NK-92 (cell line): ENCODE results near the gene C1orf21.

Source experiments
- DNase-seq: peaks from one replicate; lab custom pipeline; 2025; ENCODE audit not compliant: unreplicated experiment; lab: John Stamatoyannopoulos, UW

The C1orf21 gene

DNA sequence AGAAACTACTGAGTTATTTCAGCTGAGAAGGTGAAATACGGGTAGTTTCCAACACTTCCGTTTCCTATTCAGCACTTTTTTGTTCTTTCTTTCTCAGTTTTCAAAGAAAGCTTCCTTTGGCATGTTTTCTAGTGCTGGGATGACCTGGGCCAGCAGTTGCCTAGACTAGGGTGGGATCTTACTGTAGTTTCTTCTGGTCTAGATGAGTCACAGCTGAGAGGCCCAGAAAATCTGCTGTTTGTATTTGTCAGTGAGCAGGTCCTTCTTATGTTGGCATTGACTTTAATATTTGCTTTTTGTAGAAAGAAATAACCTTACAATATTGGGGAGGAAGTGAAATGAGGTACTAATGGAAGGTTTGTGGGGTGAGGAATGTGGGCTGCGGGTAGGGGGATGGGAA lies 22.2 kb downstream of the C1orf21 start:
- DNase-seq: no peak

DNA sequence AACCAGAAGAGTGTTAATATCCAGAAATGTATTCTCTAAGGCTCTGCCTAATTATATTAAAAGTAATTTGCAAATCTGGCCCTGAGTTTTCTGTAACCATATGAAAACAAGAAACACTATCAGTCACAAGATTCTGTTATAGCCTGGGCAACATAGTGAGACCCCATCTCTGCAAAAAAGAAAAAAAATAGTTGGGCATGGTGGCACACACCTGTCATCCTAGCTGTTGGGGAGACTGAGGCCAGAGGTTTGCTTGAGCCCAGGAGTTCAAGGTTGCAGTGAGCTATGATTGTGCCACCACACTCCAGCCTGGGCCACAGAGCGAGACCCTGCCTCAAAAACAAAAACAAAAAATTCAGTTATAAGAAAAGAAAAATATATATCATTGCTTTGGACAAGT lies 25.6 kb downstream of the C1orf21 start:
- no peak for DNase-seq

DNA sequence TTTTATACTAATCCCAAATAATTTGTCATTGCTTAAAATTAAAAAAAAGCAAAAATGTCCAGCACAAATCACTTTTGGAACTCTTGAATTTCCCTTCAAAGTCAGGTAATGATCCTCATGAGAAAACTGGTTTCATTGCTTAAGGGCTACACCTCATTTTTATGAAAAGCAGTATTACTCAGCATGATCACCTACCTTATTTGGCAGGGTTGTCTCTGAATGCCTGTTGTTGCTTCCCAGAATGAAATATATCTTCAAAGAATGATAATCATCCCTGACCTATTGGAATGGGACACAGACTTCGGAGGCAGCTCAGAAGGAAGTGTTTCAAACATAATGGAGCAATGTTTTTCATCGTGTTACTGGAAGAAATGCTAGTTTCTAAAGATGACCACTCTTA lies 29.7 kb downstream of the C1orf21 start:
- DNase-seq: no peak

DNA sequence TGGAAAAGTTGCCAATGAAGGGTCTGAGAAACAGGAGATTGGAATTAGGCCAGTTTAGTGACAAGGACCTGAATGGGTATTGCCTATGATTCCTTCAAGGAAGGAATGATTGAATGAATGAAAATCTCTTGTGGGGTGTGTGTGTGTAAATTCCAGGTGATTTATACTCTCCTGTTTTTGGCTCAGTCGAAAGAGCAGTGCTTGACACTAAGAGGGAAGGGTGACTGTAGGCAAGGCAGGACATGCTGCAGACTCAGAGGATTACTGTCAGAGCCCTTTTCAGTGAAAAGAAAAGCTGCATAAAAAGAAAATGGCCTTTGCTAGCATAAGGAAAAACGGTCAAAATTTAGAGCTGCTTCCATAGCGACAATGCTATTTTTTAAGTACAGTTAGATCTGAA lies 30.1 kb downstream of the C1orf21 start:
- DNase-seq: no peak

DNA sequence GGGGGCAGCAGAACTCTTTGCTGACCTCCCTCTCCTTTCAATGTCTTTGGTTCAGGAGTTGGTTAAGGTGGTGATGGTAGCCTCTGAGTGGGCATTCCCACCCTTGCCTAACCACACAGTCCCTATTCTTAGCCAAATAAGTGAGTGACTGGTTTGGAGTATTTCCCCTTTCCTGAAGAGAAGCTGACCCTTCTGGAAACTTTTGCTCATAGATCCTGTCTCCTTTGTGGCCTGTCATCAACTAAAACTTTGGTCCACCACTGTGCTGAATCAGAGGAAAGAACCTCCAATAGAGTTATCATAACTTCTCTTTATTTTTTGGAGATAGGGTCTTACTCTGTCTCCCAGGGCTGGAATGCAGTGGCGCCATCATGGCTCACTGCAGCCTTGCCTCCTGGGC lies 31.1 kb downstream of the C1orf21 start:
- no peak for DNase-seq

DNA sequence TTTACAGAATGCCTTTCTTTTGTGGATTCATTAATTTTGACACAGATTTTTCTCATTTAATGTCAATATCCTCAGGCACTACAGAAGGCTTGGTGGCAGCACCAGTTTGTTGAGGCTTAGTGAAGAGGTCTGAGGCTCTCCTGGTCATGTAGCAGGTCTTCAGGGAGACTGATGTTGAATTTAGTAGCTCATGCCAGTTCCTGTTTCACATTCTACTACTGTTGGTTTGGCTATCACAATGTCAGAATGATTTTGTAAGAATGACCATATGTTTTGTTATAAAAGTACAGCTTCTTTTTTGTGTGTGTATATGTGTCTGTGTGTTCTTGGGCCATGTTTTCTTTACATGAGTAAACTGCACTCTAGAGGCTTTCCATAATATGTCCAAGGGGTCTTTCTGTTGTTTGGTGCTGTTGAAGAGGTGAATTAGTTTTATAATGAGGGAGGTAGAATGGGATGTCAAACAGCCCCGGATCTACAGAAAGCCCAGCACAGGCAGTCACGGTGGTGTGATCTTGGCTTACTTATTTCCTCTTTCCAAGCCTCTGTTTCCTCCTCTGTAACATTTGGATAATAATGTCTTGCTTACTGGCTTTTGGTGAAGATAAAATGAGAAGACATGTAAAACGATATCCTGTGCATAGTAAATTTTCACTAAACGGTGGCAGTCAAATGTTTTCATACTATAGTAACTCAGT lies 32.0 kb downstream of the C1orf21 start:
- DNase-seq: no peak

DNA sequence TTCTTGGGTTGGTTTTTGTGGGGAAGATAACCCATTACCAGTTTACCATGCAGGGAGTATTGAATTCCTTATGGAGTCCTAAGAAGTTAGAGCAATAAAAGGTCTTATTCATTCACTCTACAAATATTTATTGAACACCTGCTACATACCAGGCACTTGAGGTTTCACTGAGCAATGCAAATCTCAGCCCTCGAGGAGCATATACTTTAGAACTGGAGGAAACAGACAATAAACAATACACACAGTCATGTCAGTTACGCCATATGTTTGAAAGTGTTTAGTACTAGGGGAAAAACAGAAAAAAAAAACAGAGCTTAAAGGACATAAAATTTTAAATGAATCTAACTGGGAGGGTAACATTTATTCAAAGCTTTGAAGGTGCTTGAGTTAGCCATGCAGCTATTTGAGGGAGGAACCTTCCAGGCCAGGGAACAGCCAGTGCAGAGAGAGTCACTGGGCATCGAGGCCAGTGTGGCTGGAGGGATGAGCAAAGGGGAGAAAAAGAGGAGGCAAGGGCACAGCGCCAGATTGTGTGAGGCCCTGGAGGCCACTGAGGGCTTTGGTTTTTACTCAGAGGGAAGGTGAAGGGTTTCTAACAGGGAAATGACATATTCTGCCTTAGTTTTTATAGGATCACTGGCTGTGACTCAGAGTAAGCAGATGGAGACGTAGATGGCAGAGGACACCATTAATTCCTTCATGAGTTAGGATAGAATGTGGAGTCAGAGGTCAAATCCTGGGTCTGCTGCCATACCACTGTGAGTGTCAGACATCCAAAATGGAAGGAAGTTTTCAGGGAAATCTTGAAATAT lies 32.7 kb downstream of the C1orf21 start:
- DNase-seq: no peak

DNA sequence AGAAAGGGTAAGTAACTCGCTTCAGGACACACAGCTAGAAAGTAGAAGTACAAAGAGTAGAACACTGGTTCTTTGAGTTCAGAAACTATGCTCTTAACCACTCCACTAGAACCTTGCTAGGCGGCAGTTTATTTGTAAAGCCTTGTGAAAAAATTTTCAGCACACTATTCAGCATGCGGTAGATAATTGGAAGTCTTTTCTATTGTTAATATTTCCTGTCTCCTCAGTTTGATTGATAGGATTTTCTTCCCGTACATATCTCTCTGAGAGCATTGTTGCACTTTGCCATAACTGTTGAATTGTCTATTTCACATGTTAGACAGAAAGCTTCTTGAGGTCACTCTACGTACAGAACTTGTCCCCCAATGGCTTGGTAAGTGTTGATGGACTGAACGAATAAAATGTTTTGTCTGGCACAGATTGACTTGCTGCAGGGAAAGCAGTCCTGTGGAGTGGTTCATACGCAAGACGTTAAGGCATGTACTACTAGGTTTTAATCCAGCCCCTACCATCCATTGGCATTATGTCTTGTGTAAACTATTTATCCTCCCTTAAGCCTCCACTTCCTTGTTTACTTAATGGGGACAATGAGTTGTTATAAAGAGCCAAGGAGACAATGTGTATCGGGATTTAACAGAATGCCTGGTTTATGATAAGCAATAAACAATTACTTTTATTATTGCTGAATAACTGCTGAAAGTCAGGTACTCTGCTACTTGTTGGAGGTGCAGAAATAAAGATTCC lies 35.8 kb downstream of the C1orf21 start:
- no peak for DNase-seq

DNA sequence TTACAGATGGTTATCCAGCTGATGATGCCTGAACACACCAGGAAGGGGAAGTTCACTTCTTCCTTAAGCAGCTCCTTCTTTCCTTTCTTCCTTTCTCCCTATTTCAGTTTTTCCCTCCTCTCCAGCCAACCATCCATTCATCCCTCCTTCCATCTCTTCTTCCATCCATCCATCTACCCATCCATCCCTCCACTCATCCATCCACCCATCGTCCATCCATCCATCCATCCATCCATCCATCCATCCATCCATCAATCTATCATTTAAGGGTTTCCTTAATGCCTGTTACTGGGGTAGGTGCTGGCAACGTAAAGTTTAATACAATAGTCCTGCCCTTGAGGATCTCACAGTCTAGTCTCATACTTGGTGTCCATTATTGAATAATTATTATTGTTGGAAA lies 36.8 kb downstream of the C1orf21 start:
- DNase-seq: no peak

DNA sequence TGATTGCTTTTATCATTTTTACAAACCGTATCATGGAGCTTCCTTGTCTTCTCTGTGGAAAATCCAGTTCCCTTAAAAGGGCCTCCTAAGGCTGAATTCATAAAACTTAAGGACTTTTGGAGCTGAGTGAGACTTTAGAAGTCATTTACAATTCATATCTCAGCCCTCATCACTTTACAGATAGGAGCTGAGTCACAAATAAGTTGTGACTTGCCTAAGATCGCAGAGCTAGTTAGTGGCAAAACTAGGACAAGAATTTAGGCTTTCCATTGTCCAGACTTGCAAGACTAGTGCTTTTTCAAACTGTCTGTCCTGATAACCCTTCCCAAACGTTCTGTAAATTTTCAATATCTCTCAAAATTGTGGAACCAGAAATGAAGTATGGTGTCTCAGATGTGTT lies 37.3 kb downstream of the C1orf21 start:
- no peak for DNase-seq

DNA sequence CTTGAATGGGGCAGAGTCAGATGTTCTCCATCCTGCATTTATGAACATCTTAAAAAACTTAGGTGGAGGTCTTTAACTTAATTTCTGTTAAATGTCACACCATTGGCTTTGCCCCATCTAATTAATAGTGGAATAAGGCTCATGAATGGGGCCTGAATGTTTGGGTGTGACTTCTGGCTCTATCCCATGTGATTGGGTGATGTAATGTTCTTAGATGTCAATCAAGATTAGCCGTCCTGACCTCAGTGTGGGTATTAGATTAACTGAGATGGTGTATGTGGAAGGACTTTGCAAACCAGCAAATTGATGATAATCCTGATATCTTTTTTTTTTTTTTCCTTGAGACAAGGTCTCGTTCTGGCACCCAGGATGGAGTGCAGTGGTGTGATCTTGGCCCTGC lies 38.1 kb downstream of the C1orf21 start:
- DNase-seq: no peak

DNA sequence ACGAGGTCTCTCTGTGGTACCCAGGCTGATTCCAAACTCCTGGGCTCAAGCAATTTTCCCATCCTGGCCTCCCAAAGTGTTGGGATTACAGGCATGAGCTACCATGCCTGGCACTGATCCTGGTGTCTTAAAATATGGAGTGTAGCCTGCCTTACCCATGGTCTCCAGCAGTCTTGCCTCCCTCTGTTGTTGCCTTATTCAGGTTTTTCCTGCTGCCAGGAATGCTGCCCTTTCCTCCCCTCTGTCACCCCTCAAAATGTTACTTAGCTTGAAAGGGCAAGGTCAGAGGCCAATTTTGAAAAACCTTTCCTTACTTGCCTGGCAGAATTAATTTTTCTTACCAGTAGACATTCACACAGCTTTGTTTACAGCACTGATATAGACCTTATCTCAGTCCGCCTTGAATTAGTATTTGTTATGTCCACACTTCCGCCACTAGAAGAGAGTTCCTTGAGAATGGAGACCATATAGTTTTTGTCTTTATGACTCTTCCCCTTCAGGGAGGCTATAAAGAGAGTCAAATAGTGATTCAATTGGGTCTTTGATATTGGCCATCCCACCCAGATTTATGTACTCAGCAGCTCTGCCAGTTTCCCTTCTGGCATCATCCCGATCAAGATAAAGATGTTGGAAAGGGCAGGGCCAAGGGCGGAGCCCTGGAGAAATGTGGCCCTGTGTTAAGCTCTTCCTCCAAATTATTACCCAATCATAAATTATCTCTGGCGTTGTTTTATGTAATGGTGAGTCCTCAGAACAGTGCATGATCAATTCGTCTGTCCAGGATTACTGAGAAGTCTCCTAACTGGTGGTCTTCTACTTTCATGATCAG lies 38.8 kb downstream of the C1orf21 start:
- DNase-seq: no peak

DNA sequence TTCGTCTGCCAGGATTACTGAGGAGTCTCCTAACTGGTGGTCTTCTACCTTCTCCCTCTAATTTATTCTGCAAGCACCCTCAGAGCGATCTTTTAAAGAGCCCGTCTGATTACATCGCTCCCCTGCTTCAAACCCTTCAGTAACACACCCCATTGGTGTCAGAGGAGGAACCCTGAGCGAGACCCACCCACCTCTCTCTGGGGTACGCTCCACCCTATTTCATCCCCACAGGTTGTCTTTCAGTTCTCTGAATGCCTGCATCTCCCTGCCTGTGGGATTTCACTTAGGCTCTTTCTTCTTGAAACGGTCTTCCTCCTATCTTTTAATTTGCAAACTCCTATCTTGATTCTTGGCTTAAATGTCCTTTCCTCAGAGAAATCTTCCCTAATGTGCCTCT lies 39.4 kb downstream of the C1orf21 start:
- no peak for DNase-seq

DNA sequence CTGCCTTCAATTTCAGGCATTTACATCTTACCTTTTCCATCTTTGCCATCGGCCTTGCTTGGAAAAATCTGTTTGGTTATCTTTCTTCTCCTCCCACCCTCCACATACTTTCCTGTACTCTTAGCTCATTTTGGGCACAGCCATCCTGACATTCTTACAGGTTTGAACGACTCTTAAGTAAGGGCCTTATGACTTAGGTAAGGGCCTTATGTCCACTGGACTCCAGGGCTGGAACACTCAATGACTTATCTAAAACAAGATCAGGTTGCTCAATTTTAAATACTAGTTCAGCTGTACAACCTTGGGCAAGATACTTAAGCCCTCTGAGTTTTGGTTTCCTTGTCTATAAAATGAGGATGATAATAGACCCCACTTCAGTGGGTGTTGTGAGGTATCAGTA lies 40.9 kb downstream of the C1orf21 start:
- no peak for DNase-seq

DNA sequence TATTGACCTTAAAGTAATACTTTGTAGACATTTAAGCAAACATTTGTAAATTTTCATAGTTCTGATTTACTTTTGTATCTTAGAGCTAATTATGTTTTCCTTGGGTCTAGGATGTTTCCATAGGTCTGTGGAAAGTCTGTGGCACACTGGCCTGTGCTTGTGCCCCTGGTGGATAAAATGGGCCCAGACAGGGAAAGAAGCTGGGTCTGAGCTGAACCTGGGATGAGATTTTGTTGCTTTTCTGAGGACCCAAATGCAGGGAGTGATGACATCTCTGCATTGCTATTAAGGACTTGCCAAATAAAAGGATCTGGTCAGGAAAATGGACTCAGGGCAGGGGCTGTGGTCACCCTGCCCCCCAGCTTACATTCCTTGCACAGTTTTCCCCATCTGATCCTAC lies 41.8 kb downstream of the C1orf21 start:
- no peak for DNase-seq

DNA sequence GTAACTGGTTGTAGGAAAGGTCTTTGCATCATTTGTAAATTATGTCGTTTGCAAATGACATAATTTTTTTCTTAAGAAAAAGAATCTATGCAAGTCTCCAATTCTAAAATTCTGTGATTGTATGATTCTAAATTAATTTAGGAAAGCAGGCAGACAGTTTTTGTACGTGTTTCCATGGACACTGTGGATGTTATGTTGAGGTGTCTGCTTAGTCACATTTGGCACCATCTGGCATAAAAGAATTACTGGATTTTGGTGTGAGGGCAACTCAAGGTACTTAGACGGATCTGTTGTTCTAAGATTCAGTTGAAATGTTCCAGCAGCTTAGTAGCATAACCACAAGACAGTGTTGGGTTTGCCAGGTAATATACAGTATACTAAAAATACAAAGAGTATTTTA lies 42.5 kb downstream of the C1orf21 start:
- DNase-seq: no peak

DNA sequence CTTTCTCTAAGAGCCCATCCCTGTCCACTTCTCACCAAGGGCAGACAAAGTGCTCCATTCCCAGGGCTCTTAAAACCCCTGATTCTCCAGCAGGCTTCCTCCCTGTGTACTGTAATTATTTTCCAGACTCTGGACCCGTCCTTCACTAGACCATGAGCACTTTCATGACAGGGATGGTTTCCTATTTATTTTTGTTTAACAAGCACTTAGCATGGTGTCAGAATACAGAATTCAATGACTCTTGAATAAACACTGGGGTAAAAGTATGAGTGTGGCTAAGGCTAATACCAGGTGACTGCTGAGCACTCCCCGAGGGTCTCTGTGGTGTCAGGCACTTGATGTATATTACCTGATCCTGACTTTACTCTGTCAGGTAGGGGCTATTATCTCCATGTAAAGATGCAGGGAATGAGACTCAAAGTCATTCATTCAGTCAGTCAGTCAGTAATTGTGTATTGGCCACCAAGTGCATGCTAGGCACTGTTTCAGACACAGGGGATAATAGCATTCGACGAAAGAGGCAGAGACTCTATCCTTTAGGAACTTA lies 47.2 kb downstream of the C1orf21 start:
- no peak for DNase-seq

DNA sequence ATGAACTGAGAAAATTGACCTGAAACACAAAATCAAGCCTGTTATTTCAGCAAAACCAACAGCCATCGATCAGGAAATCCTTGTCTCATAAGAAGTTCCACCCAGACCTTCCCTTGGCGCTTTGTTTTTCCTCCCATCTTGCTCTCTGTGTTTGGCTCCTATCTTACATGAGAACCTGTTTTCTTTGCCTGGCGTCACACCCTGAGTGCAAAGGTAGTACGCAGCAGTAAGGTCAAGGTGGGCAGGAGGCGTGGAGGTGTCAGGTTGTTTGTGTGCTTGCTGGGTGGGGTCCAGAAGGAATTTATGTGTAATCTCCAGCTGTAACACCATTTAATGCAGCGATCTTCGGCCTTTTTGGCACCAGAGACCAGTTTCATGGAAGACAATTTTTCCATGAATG lies 50.5 kb downstream of the C1orf21 start:
- DNase-seq: no peak

DNA sequence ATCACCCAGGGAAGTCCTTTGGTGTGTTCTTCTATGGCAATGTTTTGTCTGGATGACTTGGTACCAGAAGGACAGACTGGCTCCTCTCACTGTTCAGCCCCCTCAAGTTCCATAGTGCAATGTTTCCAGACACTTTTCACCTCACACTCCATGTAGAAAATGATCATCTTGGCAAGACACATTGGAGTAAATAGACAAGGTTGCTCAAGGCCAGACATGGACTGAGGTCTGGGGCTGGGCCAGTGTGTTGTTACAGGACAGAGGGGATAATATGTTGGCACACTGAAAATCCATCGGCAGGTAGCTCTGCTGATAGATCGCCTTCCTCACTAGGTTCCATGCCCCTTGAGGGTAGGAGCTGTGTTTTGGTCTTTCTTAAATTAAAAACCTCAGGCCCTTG lies 51.5 kb downstream of the C1orf21 start:
- DNase-seq: no peak

DNA sequence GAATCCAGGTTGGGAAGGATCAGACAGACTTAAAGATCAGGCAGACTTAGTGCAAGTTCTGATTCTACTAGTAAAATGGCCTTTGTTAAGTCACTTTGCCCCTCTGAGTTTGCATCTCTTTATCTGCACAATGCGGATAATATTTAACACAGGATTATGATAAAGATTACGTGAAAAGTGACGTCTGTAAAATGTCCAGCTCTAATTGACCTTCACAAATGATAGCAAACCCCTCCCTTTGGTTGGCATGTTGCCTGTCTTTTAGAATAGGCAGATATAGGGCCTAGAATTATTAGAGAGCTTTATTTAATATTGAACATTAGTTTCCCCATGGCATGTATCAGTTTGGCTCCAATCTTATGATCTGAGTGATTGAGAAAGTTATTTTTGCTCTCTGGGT lies 55.4 kb downstream of the C1orf21 start:
- no peak for DNase-seq

DNA sequence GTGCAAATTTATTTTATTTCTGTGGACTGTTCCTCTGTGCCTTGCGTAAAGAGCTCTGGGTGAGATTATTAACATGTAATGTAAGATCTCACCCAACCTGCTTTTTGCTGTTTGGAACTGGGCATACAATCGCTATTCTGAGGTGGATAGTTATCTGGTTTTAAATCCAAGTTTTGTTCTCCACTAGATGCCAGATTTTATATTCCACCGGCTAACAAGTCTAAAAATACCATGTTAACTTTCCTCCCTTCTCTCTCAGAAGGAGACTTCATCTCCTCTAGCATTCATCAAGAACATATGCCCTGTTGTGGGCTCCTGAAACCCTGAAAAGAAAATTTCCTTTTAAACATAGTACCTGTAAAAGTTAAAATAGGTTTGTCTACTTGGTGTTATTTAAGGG lies 56.4 kb downstream of the C1orf21 start:
- DNase-seq: no peak
